HepG2 (cell line): ENCODE data around the gene PTPRH. TPM values are rescaled to one million over a fixed set of nuclear protein-coding genes. Genes with fewer than 3 reads are reported as not detected.

ENCODE experiments used
- ATAC-seq: fragments of 200-7000 bp; cut with Tn5 transposase; 3 replicates; pipeline ENCODE4 v1.9.1; 2020; ENCODE audit warnings: mild to moderate bottlenecking, moderate library complexity
- BruUV-seq: library from RNA; stranded (reverse); fragments of 400-500 nt; replicated peaks from 2 replicates; lab custom pipeline; 2021; lab: Mats Ljungman, UMichigan
- CTCF ChIA-PET: fragments of 300-600 bp; formaldehyde crosslinking; extraction: SDS; loops from one replicate; lab custom pipeline; 2021; ENCODE audit warnings: low total read pairs, inconsistent platforms, low intra/inter-chr PET ratio; lab: Yijun Ruan, JAX
- POLR2A ChIA-PET: fragments of 350-600 bp; sonication (Branson Sonifier 250); formaldehyde crosslinking; loops from one replicate; lab custom pipeline; 2020; ENCODE audit warnings: antibody characterized with exemption, inconsistent platforms; lab: Yijun Ruan, JAX
- DNase-seq: peaks from one replicate; pipeline ENCODE4 v3.0.0-alpha.2; 2015; ENCODE audit warnings: low spot score
- FAIRE-seq: peaks from 3 replicates; lab custom pipeline; 2011; peaks lifted over from hg19 to GRCh38; lab: Jason Lieb, UNC
- H2AFZ ChIP-seq: one replicate; pipeline ENCODE4 v1.6.1; 2011; ENCODE audit warnings: low read length, inconsistent platforms
- H3K27ac ChIP-seq: fragments of 300-600 bp; 3 replicates; pipeline ENCODE4 v1.8.0; 2011; ENCODE audit warnings: mixed run types, mild to moderate bottlenecking, mixed read lengths, low read length, inconsistent platforms; ENCODE audit not compliant: insufficient read depth; ENCODE audit errors: extremely low read length
- H3K27me3 ChIP-seq, 2 experiments: fragments of 200-600 bp in 1 of 2; 2 replicates in 1 of 2; 3 replicates in 1 of 2; pipeline versions ENCODE4 v1.6.0 to v1.8.0; 2011; ENCODE audit warnings: low read length in 2 of 2, mild to moderate bottlenecking in 2 of 2, moderate library complexity in 2 of 2, inconsistent platforms in 1 of 2; ENCODE audit not compliant: insufficient read depth in 2 of 2, control insufficient read depth in 1 of 2
- H3K36me3 ChIP-seq, 2 experiments: fragments of 200-600 bp in 1 of 2; replicated peaks in 1 of 2; 2 replicates in 1 of 2; 3 replicates in 1 of 2; pipeline versions ENCODE4 v1.5.1 to v1.8.0; 2011; ENCODE audit warnings: low read length in 2 of 2, inconsistent platforms in 1 of 2; ENCODE audit not compliant: insufficient read depth in 2 of 2, control insufficient read depth in 1 of 2
- H3K4me1 ChIP-seq: 2 replicates; pipeline ENCODE4 v1.5.1; 2012; ENCODE audit warnings: low read length, inconsistent platforms; ENCODE audit not compliant: insufficient read depth
- H3K4me2 ChIP-seq: 2 replicates; pipeline ENCODE4 v1.6.0; 2011; ENCODE audit warnings: low read depth, low read length, inconsistent platforms
- H3K4me3 ChIP-seq, 3 experiments: fragments of 200-600 bp in 1 of 3; sonication (generic), shearing (Covaris generic) in 1 of 3; replicated peaks in 1 of 3; 2 replicates each; pipeline ENCODE4 v1.5.1; 2011 to 2016; ENCODE audit warnings: low read length in 3 of 3, inconsistent platforms in 2 of 3, low read depth in 2 of 3, mild to moderate bottlenecking in 2 of 3, control low read depth in 1 of 3, mixed read lengths in 1 of 3; ENCODE audit not compliant: insufficient read depth in 1 of 3
- H3K79me2 ChIP-seq: one replicate; pipeline ENCODE4 v1.6.1; 2011; ENCODE audit warnings: low read length, inconsistent platforms; ENCODE audit not compliant: insufficient read depth
- H3K9ac ChIP-seq: 2 replicates; pipeline ENCODE4 v1.6.0; 2011; ENCODE audit warnings: mild to moderate bottlenecking, low read depth, low read length, inconsistent platforms; ENCODE audit not compliant: insufficient read depth
- H3K9me3 ChIP-seq: 2 replicates; pipeline ENCODE4 v1.5.1; 2012; ENCODE audit warnings: mild to moderate bottlenecking, low read length
- H4K20me1 ChIP-seq: 2 replicates; pipeline ENCODE4 v1.6.0; 2011; ENCODE audit warnings: inconsistent platforms, mild to moderate bottlenecking, low read length, moderate library complexity; ENCODE audit not compliant: insufficient read depth
- CENPX ChIP-seq: sonication (generic); formaldehyde crosslinking; IDR thresholded peaks from 2 replicates; pipeline ENCODE4 v1.9.0; 2021; ENCODE audit warnings: mild to moderate bottlenecking, missing genetic modification reagents, moderate library complexity
- DDIT3 ChIP-seq: sonication (generic); formaldehyde crosslinking; IDR thresholded peaks from 2 replicates; pipeline ENCODE4 v1.4.0; 2020; ENCODE audit warnings: mild to moderate bottlenecking, missing genetic modification reagents
- FIP1L1 ChIP-seq: fragments of 200-400 bp; formaldehyde crosslinking; IDR thresholded peaks from 2 replicates; pipeline ENCODE4 v1.6.1; 2018; ENCODE audit warnings: low read depth, mild to moderate bottlenecking, low read length, moderate library complexity, borderline replicate concordance; ENCODE audit not compliant: insufficient read depth
- HNRNPK ChIP-seq: fragments of 200-400 bp; formaldehyde crosslinking; IDR thresholded peaks from 2 replicates; pipeline ENCODE4 v1.6.1; 2018; ENCODE audit warnings: low read length, low read depth, moderate library complexity, mild to moderate bottlenecking; ENCODE audit not compliant: poor library complexity, severe bottlenecking
- SP1 ChIP-seq, 2 experiments: fragments of 450-650 bp in 1 of 2; sonication (generic) in 1 of 2; formaldehyde crosslinking in 1 of 2; IDR thresholded peaks; 2 replicates each; pipeline versions ENCODE4 v1.4.0 to v1.6.1; 2016 to 2020; ENCODE audit warnings: missing genetic modification reagents in 1 of 2
- SPEN ChIP-seq: sonication (generic); formaldehyde crosslinking; IDR thresholded peaks from 2 replicates; pipeline ENCODE4 v1.5.1; 2020; ENCODE audit warnings: low read depth, mild to moderate bottlenecking, missing genetic modification reagents
- YEATS4 ChIP-seq: sonication (generic); formaldehyde crosslinking; IDR thresholded peaks from 2 replicates; pipeline ENCODE4 v1.4.0; 2020; ENCODE audit warnings: missing genetic modification reagents, borderline replicate concordance
- ZNF672 ChIP-seq: sonication (generic); formaldehyde crosslinking; IDR thresholded peaks from 2 replicates; pipeline ENCODE4 v1.8.1; 2022; ENCODE audit warnings: missing genetic modification reagents
- ZNF75D ChIP-seq: sonication (generic); formaldehyde crosslinking; IDR thresholded peaks from 2 replicates; pipeline ENCODE4 v1.8.1; 2023; ENCODE audit warnings: missing genetic modification reagents, mild to moderate bottlenecking, borderline replicate concordance
- WGBS: methylation state at CpG from one replicate; pipeline ENCODE4 v1.1.6; 2017; ENCODE audit warnings: low lambda C conversion rate; 5-methylcytosine and 5-hydroxymethylcytosine counted together
- in situ Hi-C: cut with HindIII; loops from 2 replicates; pipeline ENCODE4 v1.10.0; 2017; ENCODE audit warnings: low pct_unique_long_range_greater_than_20kb; ENCODE audit not compliant: extremely low pct_ligation_motif_present
- intact Hi-C: fragments of 100-400 bp; cut with micrococcal nuclease; formaldehyde crosslinking; loops from one replicate; pipeline ENCODE4 v1.10.0; 2022; ENCODE audit not compliant: unreplicated experiment
- polyA plus RNA-seq, 8 experiments: library from polyadenylated mRNA; depleted of rRNA in 3 of 8; stranded (reverse) in 7 of 8; unstranded in 1 of 8; fragments of >200 nt; fragmentation: Illumina TruSeq in 4 of 8; extraction: Trizol in 4 of 8; gene quantifications; 2 replicates each; pipeline versions ENCODE4 v1.2.1 to v1.2.3, GENCODE V29; 2011 to 2016; ENCODE audit warnings: low read depth in 4 of 8, missing spikeins in 1 of 8, mixed read lengths in 1 of 8; ENCODE audit not compliant: insufficient read depth in 1 of 8
- total RNA-seq, 5 experiments: library from RNA; depleted of rRNA; stranded (reverse); fragments of >200 nt; fragmentation: Illumina TruSeq; extraction: Trizol; gene quantifications; 2 replicates each; pipeline ENCODE4 v1.2.3, GENCODE V29; 2016; ENCODE audit warnings: low read depth in 1 of 5
- TF ChIP-seq, protein P1 (sequence below): sonication (generic); formaldehyde crosslinking; IDR thresholded peaks from 2 replicates; pipeline ENCODE4 v1.4.0; 2020; ENCODE audit warnings: mild to moderate bottlenecking, missing genetic modification reagents
- TF ChIP-seq, protein P2 (sequence below): sonication (generic); formaldehyde crosslinking; IDR thresholded peaks from 2 replicates; pipeline ENCODE4 v1.4.0; 2020; ENCODE audit warnings: missing genetic modification reagents

Gene PTPRH
- total and polyA plus RNA-seq, 2 of the 13 experiments (the other 11 are each of a cell fraction or from before 2014, with no cell fraction given), result 14.7 to 125 TPM

- BruUV-seq, result no TSS peak
- TF ChIP-seq SP1 (IDR thresholded peaks at IDR 0.05) (no peak), SP1 (CRISPR knock-in tag; IDR thresholded peaks at IDR 0.05) (0 out of 2 replicates have a peak, but pooled peaks have one; percentile 28), FIP1L1 (no peak), ZNF75D (CRISPR knock-in tag) (no peak), DDIT3 (no peak), ZNF672 (CRISPR knock-in tag) (no peak), YEATS4 (CRISPR knock-in tag) (peak; percentile 22; the same call in 1 of the 2 replicates), HNRNPK (peak; percentile 16), CENPX (no peak), SPEN (CRISPR knock-in tag) (no peak)
- TF ChIP-seq, protein P1, sequence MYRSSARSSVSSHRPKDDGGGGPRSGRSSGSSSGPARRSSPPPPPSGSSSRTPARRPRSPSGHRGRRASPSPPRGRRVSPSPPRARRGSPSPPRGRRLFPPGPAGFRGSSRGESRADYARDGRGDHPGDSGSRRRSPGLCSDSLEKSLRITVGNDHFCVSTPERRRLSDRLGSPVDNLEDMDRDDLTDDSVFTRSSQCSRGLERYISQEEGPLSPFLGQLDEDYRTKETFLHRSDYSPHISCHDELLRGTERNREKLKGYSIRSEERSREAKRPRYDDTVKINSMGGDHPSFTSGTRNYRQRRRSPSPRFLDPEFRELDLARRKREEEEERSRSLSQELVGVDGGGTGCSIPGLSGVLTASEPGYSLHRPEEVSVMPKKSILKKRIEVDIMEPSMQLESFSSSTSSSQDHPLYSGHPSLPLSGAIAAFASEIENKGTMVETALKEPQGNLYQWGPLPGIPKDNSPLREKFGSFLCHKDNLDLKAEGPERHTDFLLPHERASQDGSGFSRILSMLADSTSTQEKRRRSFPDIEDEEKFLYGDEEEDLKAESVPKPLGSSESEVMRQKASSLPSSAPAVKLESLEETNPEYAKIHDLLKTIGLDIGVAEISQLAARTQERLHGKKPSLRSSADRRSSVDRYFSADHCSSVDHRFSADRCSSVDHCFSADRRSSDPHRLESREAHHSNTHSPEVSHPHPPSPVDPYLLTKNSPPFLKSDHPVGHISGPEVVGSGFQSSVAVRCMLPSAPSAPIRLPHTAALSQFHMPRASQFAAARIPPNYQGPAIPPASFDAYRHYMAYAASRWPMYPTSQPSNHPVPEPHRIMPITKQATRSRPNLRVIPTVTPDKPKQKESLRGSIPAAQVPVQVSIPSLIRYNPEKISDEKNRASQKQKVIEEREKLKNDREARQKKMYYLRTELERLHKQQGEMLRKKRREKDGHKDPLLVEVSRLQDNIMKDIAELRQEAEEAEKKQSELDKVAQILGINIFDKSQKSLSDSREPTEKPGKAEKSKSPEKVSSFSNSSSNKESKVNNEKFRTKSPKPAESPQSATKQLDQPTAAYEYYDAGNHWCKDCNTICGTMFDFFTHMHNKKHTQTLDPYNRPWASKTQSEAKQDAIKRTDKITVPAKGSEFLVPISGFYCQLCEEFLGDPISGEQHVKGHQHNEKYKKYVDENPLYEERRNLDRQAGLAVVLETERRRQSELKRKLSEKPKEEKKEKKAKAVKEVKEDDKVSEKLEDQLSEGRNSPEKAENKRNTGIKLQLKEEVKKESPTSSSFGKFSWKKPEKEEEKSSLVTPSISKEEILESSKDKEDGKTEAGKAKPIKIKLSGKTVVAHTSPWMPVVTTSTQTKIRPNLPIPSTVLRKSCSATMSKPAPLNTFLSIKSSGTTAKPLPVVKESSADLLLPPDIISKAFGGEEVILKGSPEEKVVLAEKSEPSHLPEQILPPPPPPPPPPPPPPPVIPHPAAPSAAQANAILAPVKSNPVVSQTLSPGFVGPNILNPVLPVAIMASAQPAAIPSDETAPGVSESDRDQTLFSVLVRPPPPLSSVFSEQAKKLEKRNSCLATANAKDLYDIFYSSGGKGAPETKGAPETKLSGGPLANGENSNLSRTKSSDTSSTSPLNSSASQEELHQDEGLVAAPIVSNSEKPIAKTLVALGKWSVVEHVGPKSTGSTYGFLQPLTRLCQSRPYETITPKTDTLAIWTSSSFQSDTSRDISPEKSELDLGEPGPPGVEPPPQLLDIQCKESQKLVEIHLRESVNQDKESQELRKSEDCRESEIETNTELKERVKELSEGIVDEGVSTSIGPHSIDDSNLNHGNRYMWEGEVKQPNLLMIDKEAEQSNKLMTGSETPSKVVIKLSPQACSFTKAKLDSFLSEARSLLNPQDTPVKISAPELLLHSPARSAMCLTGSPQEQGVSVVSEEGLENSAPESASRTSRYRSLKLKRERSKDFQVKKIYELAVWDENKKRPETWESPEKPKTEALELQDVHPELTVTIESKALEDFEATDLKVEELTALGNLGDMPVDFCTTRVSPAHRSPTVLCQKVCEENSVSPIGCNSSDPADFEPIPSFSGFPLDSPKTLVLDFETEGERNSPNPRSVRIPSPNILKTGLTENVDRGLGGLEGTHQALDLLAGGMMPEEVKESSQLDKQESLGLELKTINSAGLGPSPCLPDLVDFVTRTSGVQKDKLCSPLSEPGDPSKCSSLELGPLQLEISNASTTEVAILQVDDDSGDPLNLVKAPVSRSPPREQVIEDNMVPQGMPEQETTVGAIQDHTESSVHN (CRISPR knock-in tag), result no peak
- TF ChIP-seq, protein P2, sequence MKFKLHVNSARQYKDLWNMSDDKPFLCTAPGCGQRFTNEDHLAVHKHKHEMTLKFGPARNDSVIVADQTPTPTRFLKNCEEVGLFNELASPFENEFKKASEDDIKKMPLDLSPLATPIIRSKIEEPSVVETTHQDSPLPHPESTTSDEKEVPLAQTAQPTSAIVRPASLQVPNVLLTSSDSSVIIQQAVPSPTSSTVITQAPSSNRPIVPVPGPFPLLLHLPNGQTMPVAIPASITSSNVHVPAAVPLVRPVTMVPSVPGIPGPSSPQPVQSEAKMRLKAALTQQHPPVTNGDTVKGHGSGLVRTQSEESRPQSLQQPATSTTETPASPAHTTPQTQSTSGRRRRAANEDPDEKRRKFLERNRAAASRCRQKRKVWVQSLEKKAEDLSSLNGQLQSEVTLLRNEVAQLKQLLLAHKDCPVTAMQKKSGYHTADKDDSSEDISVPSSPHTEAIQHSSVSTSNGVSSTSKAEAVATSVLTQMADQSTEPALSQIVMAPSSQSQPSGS (CRISPR knock-in tag), result no peak
Observed at GRCh38 chr19:55179606-55180484, 29.5 kb downstream of the PTPRH start, which contains the start of gene SYT5. Gene SYT5 (minus strand): TSS chr19:55180289. CDS start chr19:55179041, 1,248 bp downstream.

More at GRCh38 chr19:55179606-55180484, 29.5 kb downstream of the PTPRH start, which contains the start of gene SYT5:
- no peaks in the 10 kb centered on the region for H3K79me2 ChIP-seq
- no peak for FAIRE-seq
- no peak within 1 kb of the TSS for H3K9ac ChIP-seq
- no peak within 1 kb of the TSS for H3K27ac ChIP-seq
- CTCF ChIA-PET, result no interaction called here
- H3K4me3 ChIP-seq, result peak within 1 kb of the TSS in 2 of 3 experiments; percentile 15 to 62; a peak in 2 of 6 replicates
- no peak within 1 kb of the TSS for H2AFZ ChIP-seq
- ATAC-seq, result peak; percentile 56
- no peaks in the 10 kb centered on the region for H3K9me3 ChIP-seq
- WGBS, result 58% methylated on average over 27 of the region's 68 CpGs
- POLR2A ChIA-PET, result interaction anchor here (1.1 to 2.8 kb wide), 2 partner anchors 27 to 36 kb away, joined by 4 to 9 read pairs; no protein-coding TSS in a partner anchor
- intact Hi-C loops, result no loop called here
- H3K4me1 ChIP-seq, result peaks cover 15% of the 10 kb centered on the region
- peaks cover 0 to 4% of the 10 kb centered on the region in 2 experiments; a peak in 3 of 5 replicates for H3K36me3 ChIP-seq
- H4K20me1 ChIP-seq, result peaks cover 13% of the 10 kb centered on the region; the same call in 1 of the 2 replicates
- H3K4me2 ChIP-seq, result peak within 1 kb of the TSS; percentile 84
- peaks cover 3 to 31% of the 10 kb centered on the region in 2 experiments; a peak in 4 of 5 replicates for H3K27me3 ChIP-seq
- in situ Hi-C loops, result no loop called here
- no peak for DNase-seq
